Measurements from ENCODE around the gene FXYD2. TPM values are rescaled to one million over a fixed set of nuclear protein-coding genes. Genes with fewer than 3 reads are reported as not detected.

The FXYD2 gene
- total RNA-seq, 2 donors from 2014 or later: 0.59 to 0.78 TPM

GRCh38 chr11:117861151-117862018 is 36.8 kb upstream of the FXYD2 start:
- peak; percentile 59 for DNase-seq (ENCODE audit: low spot score)
- Histone ChIP-seq H3K4me3 (peak overlapping the region in 1 of 2 donors; percentile 11), H3K27me3 (no peaks in the 10 kb centered on the region), H3K36me3 (no peaks in the 10 kb centered on the region), H3K4me1 (peaks cover 0 to 40% of the 10 kb centered on the region in 2 donors), H3K27ac (peak overlapping the region; percentile 39 to 67), H3K9me3 (no peaks in the 10 kb centered on the region)
- TF ChIP-seq CTCF (IDR thresholded peaks at IDR 0.05): no peak

GRCh38 chr11:117860139-117860538 is 35.6 kb upstream of the FXYD2 start:
- DNase-seq (ENCODE audit: low spot score): no peak
- Histone ChIP-seq H3K27ac (no peak overlapping the region), H3K4me3 (no peak overlapping the region), H3K27me3 (no peaks in the 10 kb centered on the region), H3K36me3 (no peaks in the 10 kb centered on the region), H3K9me3 (no peaks in the 10 kb centered on the region), H3K4me1 (peaks cover 0 to 43% of the 10 kb centered on the region in 2 donors)
- no peak for TF ChIP-seq CTCF (IDR thresholded peaks at IDR 0.05)

- Histone ChIP-seq H3K36me3 (no peaks in the 10 kb centered on the region), H3K27ac (peak overlapping the region in 1 of 2 donors; percentile 6), H3K27me3 (no peaks in the 10 kb centered on the region), H3K4me1 (peaks cover 0 to 47% of the 10 kb centered on the region in 2 donors), H3K9me3 (no peaks in the 10 kb centered on the region), H3K4me3 (no peak overlapping the region)
- TF ChIP-seq CTCF (IDR thresholded peaks at IDR 0.05): no peak
- no peak for DNase-seq (ENCODE audit: low spot score)
Measured at GRCh38 chr11:117859488-117860112, 35.1 kb upstream of the FXYD2 start.

- Histone ChIP-seq H3K9me3 (no peaks in the 10 kb centered on the region), H3K27ac (peak overlapping the region in 1 of 2 donors; percentile 6), H3K36me3 (no peaks in the 10 kb centered on the region), H3K27me3 (no peaks in the 10 kb centered on the region), H3K4me1 (peaks cover 0 to 47% of the 10 kb centered on the region in 2 donors), H3K4me3 (no peak overlapping the region)
- DNase-seq (ENCODE audit: low spot score): peak; percentile 44
- no peak for TF ChIP-seq CTCF (IDR thresholded peaks at IDR 0.05)
Measured at GRCh38 chr11:117859061-117859460, 34.5 kb upstream of the FXYD2 start.

GRCh38 chr11:117857734-117858414 is 33.3 kb upstream of the FXYD2 start:
- Histone ChIP-seq H3K9me3 (peaks cover 0 to 9% of the 10 kb centered on the region in 2 donors), H3K4me1 (peaks cover 0 to 45% of the 10 kb centered on the region in 2 donors), H3K36me3 (no peaks in the 10 kb centered on the region), H3K27ac (peak overlapping the region; percentile 13 to 23), H3K4me3 (no peak overlapping the region), H3K27me3 (no peaks in the 10 kb centered on the region)
- DNase-seq (ENCODE audit: low spot score): peak; percentile 54
- no peak for TF ChIP-seq CTCF (IDR thresholded peaks at IDR 0.05)

Data from right atrium auricular region (tissue), 2 donors.